DOHH2 (cell line): ENCODE results near the gene ABCF2.

Experiments used
- H3F3A ChIP-seq: fragments of 200-600 bp; sonication (generic), shearing (Covaris generic); 2 replicates; pipeline ENCODE4 v1.6.0; 2016; ENCODE audit warnings: antibody characterized with exemption, mild to moderate bottlenecking; ENCODE audit not compliant: control insufficient read depth, insufficient read depth
- H3K27ac ChIP-seq: fragments of 200-600 bp; sonication (generic); 2 replicates; pipeline ENCODE4 v1.5.1; 2014; ENCODE audit warnings: low read depth, mild to moderate bottlenecking, low read length, moderate library complexity
- H3K27me3 ChIP-seq: fragments of 200-600 bp; sonication (generic); 2 replicates; pipeline ENCODE4 v1.6.1; 2014; ENCODE audit warnings: mild to moderate bottlenecking, low read length, mixed read lengths; ENCODE audit not compliant: control insufficient read depth
- H3K36me3 ChIP-seq: fragments of 200-600 bp; sonication (generic); 2 replicates; pipeline ENCODE4 v1.6.1; 2014; ENCODE audit warnings: mild to moderate bottlenecking, low read length, moderate library complexity, mixed read lengths; ENCODE audit not compliant: control insufficient read depth
- H3K4me1 ChIP-seq: fragments of 200-600 bp; sonication (generic); 2 replicates; pipeline ENCODE4 v1.6.1; 2014; ENCODE audit warnings: mild to moderate bottlenecking, low read length, mixed read lengths; ENCODE audit not compliant: control insufficient read depth
- H3K4me2 ChIP-seq: fragments of 200-600 bp; sonication (generic); 2 replicates; pipeline ENCODE4 v1.6.0; 2014; ENCODE audit warnings: mild to moderate bottlenecking, low read length, moderate library complexity
- H3K4me3 ChIP-seq: fragments of 200-600 bp; sonication (generic); 2 replicates; pipeline ENCODE4 v1.5.1; 2014; ENCODE audit warnings: mild to moderate bottlenecking, low read length, mixed read lengths
- H3K79me2 ChIP-seq: fragments of 200-600 bp; sonication (generic); 2 replicates; pipeline ENCODE4 v1.6.1; 2014; ENCODE audit warnings: mild to moderate bottlenecking, low read length, mixed read lengths; ENCODE audit not compliant: control insufficient read depth
- H3K9me2 ChIP-seq: fragments of 200-600 bp; sonication (generic); replicated peaks from 2 replicates; pipeline ENCODE4 v1.6.1; 2014; ENCODE audit warnings: mild to moderate bottlenecking, low read length, mixed read lengths; ENCODE audit not compliant: control insufficient read depth
- H3K9me3 ChIP-seq: fragments of 200-600 bp; sonication (generic); 2 replicates; pipeline ENCODE4 v1.6.1; 2014; ENCODE audit warnings: antibody characterized with exemption, low read length, mixed read lengths; ENCODE audit not compliant: control insufficient read depth, insufficient read depth
- H4K20me1 ChIP-seq: fragments of 200-600 bp; sonication (generic); 2 replicates; pipeline ENCODE4 v1.6.0; 2014; ENCODE audit warnings: low read depth, mild to moderate bottlenecking, antibody characterized with exemption, low read length, moderate library complexity; ENCODE audit not compliant: control insufficient read depth, insufficient read depth
- EZH2phosphoT487 ChIP-seq: fragments of 200-600 bp; sonication (generic); IDR thresholded peaks from 2 replicates; pipeline ENCODE4 v1.6.1; 2017; ENCODE audit warnings: borderline replicate concordance, mild to moderate bottlenecking, antibody characterized with exemption, low read length, moderate library complexity, mixed read lengths
- TF ChIP-seq, protein P1 (sequence below): fragments of 200-600 bp; sonication (generic); IDR thresholded peaks from one replicate; pipeline ENCODE4 v1.5.1; 2014; ENCODE audit warnings: antibody characterized with exemption, mild to moderate bottlenecking, low read depth, low read length; ENCODE audit not compliant: poor library complexity, severe bottlenecking

ABCF2 gene

DNA sequence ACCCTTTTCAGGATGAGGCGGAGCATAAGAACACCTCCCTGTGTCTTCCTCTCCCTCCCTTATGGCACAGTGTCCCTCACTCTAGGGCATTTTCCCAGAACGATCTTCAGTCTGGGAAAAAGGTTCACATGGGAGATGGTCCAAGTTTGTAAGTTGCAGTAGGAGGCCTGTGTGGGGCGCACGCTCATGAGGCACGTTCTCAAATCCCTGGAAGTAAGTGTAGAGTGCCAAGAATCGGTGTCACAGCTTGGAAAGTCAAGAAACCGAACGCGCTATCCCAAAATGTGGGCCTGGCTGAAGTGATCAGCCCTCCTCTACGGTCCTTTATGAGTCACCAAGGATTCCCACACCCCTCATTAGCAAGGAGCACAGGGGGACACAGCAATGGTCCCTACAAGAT is 45.4 kb upstream of the ABCF2 start:
- H3F3A ChIP-seq: no peaks in the 10 kb centered on the region
- H3K36me3 ChIP-seq: no peaks in the 10 kb centered on the region
- H4K20me1 ChIP-seq: no peaks in the 10 kb centered on the region
- H3K79me2 ChIP-seq: no peaks in the 10 kb centered on the region
- no peak overlapping the region for H3K27ac ChIP-seq
- no peaks in the 10 kb centered on the region for H3K9me2 ChIP-seq
- H3K4me3 ChIP-seq: no peak overlapping the region
- peaks cover 21% of the 10 kb centered on the region for H3K27me3 ChIP-seq
- peaks cover 3% of the 10 kb centered on the region; the same call in 1 of the 2 replicates for H3K4me1 ChIP-seq
- no peaks in the 10 kb centered on the region for H3K9me3 ChIP-seq
- TF ChIP-seq EZH2phosphoT487: no peak
- TF ChIP-seq, protein P1, sequence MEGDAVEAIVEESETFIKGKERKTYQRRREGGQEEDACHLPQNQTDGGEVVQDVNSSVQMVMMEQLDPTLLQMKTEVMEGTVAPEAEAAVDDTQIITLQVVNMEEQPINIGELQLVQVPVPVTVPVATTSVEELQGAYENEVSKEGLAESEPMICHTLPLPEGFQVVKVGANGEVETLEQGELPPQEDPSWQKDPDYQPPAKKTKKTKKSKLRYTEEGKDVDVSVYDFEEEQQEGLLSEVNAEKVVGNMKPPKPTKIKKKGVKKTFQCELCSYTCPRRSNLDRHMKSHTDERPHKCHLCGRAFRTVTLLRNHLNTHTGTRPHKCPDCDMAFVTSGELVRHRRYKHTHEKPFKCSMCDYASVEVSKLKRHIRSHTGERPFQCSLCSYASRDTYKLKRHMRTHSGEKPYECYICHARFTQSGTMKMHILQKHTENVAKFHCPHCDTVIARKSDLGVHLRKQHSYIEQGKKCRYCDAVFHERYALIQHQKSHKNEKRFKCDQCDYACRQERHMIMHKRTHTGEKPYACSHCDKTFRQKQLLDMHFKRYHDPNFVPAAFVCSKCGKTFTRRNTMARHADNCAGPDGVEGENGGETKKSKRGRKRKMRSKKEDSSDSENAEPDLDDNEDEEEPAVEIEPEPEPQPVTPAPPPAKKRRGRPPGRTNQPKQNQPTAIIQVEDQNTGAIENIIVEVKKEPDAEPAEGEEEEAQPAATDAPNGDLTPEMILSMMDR: no peak
- H3K4me2 ChIP-seq: no peak overlapping the region

DNA sequence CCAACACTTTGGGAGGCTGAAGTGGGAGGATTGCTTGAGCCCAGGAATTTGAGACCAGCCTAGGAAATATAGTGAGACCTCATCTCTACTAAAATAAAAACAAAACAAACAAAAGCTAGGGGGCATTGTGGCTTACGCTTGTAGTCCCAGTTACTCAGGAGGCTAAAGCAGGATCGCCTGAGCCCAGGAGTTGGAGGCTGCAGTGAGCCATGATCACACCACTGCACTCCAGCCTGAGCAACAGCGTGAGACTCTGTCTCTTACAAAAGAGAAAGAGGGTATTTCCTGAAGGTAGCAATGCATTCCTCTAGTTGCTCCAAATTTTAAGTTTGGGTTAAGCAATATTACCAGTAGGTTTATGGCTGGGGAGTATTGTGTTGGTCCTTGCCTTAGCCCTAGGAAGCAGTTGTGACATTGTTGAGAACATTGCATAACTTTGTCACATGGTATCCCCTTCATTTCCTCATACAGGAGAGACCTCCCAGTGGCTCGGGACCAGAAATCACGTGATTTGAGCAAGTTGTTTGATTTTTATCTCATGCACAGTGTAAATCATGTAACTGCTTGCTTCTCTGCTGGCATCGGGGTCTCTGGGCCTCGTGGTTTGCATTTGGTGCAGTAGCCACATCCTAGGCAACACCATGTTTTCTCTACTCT is 44.8 kb upstream of the ABCF2 start:
- Histone ChIP-seq H3K36me3 (no peaks in the 10 kb centered on the region), H3K79me2 (no peaks in the 10 kb centered on the region), H3F3A (no peaks in the 10 kb centered on the region), H3K27ac (no peak overlapping the region), H3K9me3 (no peaks in the 10 kb centered on the region), H3K4me1 (no peaks in the 10 kb centered on the region; the same call in 1 of the 2 replicates), H4K20me1 (no peaks in the 10 kb centered on the region), H3K4me3 (no peak overlapping the region), H3K9me2 (no peaks in the 10 kb centered on the region), H3K4me2 (no peak overlapping the region), H3K27me3 (peaks cover 23% of the 10 kb centered on the region)
- TF ChIP-seq EZH2phosphoT487: no peak
- TF ChIP-seq, protein P1: no peak

DNA sequence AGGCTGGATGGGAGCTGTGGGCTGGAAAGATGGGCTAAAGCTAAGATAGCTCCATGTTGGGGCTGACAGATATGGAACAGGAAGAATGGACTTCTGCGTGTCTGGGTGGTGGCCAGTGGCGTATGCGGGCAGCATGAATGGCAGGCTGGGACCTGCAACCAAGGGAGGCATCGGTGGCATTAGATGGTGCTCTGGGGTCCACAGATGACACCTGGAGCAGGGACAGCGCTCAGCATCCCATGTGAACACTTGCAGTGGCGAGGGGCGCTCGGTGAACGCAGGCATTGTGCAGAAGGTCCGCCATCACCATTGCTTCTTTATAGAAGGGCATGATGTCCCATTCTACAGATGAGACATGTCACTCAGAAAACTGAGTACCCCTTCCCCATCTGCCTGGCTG is 42.5 kb upstream of the ABCF2 start:
- H3K4me3 ChIP-seq: no peak overlapping the region
- no peaks in the 10 kb centered on the region for H3K9me3 ChIP-seq
- H3K4me2 ChIP-seq: no peak overlapping the region
- TF ChIP-seq, protein P1: no peak
- no peak for TF ChIP-seq EZH2phosphoT487
- H4K20me1 ChIP-seq: 0 out of 2 replicates have a peak, but pooled peaks cover 3% of the 10 kb centered on the region
- H3K27me3 ChIP-seq: peaks cover 16% of the 10 kb centered on the region
- H3K27ac ChIP-seq: no peak overlapping the region
- H3K79me2 ChIP-seq: no peaks in the 10 kb centered on the region
- no peaks in the 10 kb centered on the region for H3K4me1 ChIP-seq
- H3K9me2 ChIP-seq: no peaks in the 10 kb centered on the region
- no peaks in the 10 kb centered on the region for H3F3A ChIP-seq
- H3K36me3 ChIP-seq: no peaks in the 10 kb centered on the region
